Right lobe of liver (tissue), 6 donors: ENCODE measurements around the gene NPIPB8. TPM values are rescaled to one million over a fixed set of nuclear protein-coding genes. Genes with fewer than 3 reads are reported as not detected.
"Not testable (repeated sequence)": the region's sequence is repeated elsewhere in the genome, so short reads cannot be mapped to it uniquely, and the experiment has no call there.

ENCODE experiments used
- ATAC-seq, 4 donors: fragments of 200-7000 bp; cut with Tn5 transposase; one replicate each; pipeline ENCODE4 v1.9.1; 2020; ENCODE audit warnings: mild to moderate bottlenecking in 4 of 4, moderate library complexity in 4 of 4
- DNase-seq, 3 donors: peaks; one replicate each; pipeline ENCODE4 v3.0.0-alpha.2; 2020
- H3K27ac ChIP-seq, 3 donors: fragments of 200-600 bp; one replicate each; pipeline ENCODE4 v1.8.0; 2022
- H3K27me3 ChIP-seq, 2 donors: fragments of 200-600 bp; one replicate each; pipeline ENCODE4 v1.8.0; 2022
- H3K36me3 ChIP-seq, 4 donors: fragments of 200-600 bp; sonication (generic) in 1 of 4; one replicate each; pipeline versions ENCODE4 v1.5.1 to v1.8.0; 2017 to 2022; ENCODE audit warnings: control low read depth in 1 of 4
- H3K4me1 ChIP-seq, 4 donors: fragments of 200-600 bp; sonication (generic) in 1 of 4; one replicate each; pipeline versions ENCODE4 v1.5.1 to v1.8.0; 2017 to 2022; ENCODE audit warnings: control low read depth in 1 of 4
- H3K4me3 ChIP-seq, 3 donors: fragments of 200-600 bp; one replicate each; pipeline ENCODE4 v1.8.0; 2022
- H3K9me3 ChIP-seq, 4 donors: fragments of 200-600 bp; sonication (generic) in 1 of 4; one replicate each; pipeline versions ENCODE4 v1.5.1 to v1.8.0; 2017 to 2022; ENCODE audit warnings: control low read depth in 1 of 4
- CTCF ChIP-seq, 4 donors: fragments of 200-600 bp in 3 of 4; fragments of 450-650 bp in 1 of 4; IDR thresholded peaks; one replicate each; pipeline versions ENCODE4 v1.5.1 to v1.8.0; 2016 to 2022; ENCODE audit warnings: antibody characterized with exemption in 4 of 4, mild to moderate bottlenecking in 2 of 4
- POLR2A ChIP-seq: fragments of 450-650 bp; IDR thresholded peaks from one replicate; pipeline ENCODE4 v1.6.1; 2017; ENCODE audit warnings: antibody characterized with exemption, mild to moderate bottlenecking
- WGBS: methylation state at CpG from one replicate; pipeline ENCODE4 v1.1.6; 2018; ENCODE audit warnings: low coverage, low lambda C conversion rate; ENCODE audit not compliant: insufficient coverage; ENCODE audit errors: missing lambda C conversion rate; 5-methylcytosine and 5-hydroxymethylcytosine counted together
- intact Hi-C, 2 donors: fragments of 100-400 bp; cut with DNase I; formaldehyde crosslinking; loops; one replicate each; pipeline versions ENCODE4 v1.11.2 to v1.14.1; 2022
- total RNA-seq, 6 experiments: library from RNA; depleted of rRNA in 2 of 6; stranded (reverse); fragments of >200 nt in 2 of 6; fragmentation: NEBNext Ultra II Directional in 3 of 6; extraction: Animal tissue kit (Norgen Biotek cat#: 25700) in 3 of 6; gene quantifications; one replicate each; pipeline versions ENCODE4 v1.1.0 to v1.2.4, GENCODE V29; 2016 to 2023
- donor health status: DM: no; HTN: yes; CAD: no.
- donor health status: DM: no; HTN: no; CAD: no.
- donor health status: DM: no; HTN: no; CAD: no.
- donor health status: DM: no; HTN: yes; CAD: no.
- donor health status: DM: no; HTN: yes; CAD: no.

Gene NPIPB8
- total RNA-seq, 6 experiments from 2014 or later: 0.89 to 2.1 (median 0.93) TPM; not detected in 3

- 100% methylated on average over 3 of the region's 5 CpGs for WGBS
- no peak for ATAC-seq
These were observed 45.4 kb upstream of the NPIPB8 start for GRCh38 chr16:28592511-28592910.

DNA sequence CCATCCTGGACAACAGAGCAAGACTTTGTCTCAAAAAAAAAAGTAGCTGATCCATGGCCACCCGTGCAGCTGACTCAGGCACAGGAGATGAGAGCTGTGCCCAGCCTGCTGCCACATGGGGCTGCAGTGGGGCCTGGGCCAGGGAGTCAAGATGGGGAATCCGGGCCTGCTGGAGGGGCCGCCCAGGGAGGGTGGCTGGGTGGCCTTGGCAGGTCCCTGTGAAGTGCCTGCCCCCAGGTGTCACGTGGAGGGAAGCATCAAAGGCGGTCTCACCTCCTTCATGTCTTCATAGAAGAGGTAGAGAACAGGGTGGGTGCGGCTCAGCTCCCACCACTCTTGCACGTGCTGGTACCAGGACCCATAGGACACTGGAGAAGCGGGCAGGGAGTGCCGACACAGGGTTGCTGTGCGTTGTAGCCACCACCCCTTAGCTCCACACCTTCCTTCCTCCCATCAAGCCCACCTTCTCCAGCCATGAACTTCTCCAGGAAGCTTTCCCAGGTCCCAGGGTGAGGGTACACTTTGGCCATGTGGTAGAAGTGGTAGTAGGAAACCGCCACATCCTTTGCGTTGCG lies 44.8 kb upstream of the NPIPB8 start:
- Histone ChIP-seq H3K27ac (no peak overlapping the region), H3K36me3 (peaks cover 0 to 38% (median 15%) of the 10 kb centered on the region in 4 donors), H3K4me3 (no peak overlapping the region), H3K4me1 (peaks cover 0 to 15% (median 5%) of the 10 kb centered on the region in 4 donors), H3K27me3 (no peaks in the 10 kb centered on the region), H3K9me3 (no peaks in the 10 kb centered on the region)
- TF ChIP-seq POLR2A: no peak
- no peak for TF ChIP-seq CTCF (IDR thresholded peaks at IDR 0.05)
- ATAC-seq (no peak), DNase-seq (peak in 1 of 3 donors; percentile 46)
- intact Hi-C loops: no loop called here
- WGBS: no CpG with 5 or more reads among the region's 13 CpGs

More at GRCh38 chr16:28592511-28592910, 45.4 kb upstream of the NPIPB8 start:
- H3K4me3 ChIP-seq: no peak overlapping the region
- H3K4me1 ChIP-seq: peaks cover 0 to 10% (median 2%) of the 10 kb centered on the region in 4 donors
- intact Hi-C loops: no loop called here
- no peak for DNase-seq
- H3K27ac ChIP-seq: no peak overlapping the region
- H3K27me3 ChIP-seq: no peaks in the 10 kb centered on the region
- no peaks in the 10 kb centered on the region for H3K9me3 ChIP-seq
- peaks cover 0 to 38% (median 15%) of the 10 kb centered on the region in 4 donors for H3K36me3 ChIP-seq
- TF ChIP-seq CTCF (IDR thresholded peaks at IDR 0.05) (no peak), POLR2A (no peak)

DNA sequence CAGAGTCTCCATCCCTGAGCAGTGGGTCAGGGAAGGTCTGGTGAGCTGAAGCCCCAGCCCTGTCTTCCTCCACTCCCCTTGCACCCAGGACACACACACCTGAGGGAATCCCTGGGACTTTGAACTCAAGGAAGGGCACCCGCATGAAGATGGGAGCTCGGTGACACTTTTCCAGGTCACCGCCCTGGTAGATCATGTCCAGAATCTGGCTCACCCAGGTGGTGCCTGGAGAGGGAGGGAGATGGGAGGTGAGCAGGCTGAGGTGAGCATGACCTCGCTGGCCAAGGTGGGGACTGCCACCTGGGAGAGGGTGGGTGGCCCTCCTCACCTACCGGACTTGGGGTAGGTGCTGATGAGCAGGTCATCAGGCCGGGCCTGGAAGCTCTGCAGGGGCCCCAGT lies 42.4 kb upstream of the NPIPB8 start:
- not testable (repeated sequence) for ATAC-seq

DNA sequence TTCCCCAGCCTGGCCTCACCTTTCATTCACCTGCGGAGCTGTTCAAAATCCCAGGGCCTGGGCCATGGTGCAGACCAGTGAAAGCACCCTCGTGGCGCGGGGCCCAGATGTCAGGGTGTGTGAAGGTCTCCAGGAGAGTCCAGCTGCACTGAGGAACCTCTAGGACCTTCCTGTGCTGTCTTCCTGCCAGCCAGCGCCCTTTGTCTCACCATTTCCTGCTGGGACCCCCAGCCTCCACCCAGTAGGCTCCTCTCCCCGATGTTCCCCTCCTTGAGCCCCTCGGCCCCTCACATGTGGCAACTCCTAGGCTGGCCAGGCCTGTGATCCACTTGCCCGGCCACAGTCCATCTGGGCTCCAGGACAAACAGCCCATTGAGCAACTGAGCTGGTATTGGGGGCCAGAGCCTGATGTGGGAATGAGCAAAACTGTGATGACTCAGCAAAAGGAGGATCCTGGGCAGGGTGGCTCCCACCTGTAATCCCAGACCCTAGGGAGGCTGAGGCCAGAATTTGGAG lies 41.7 kb upstream of the NPIPB8 start:
- Histone ChIP-seq H3K4me3 (peak overlapping the region in 2 of 3 donors; percentile 46 to 50), H3K27ac (peak overlapping the region; percentile 10 to 75 (median 54)), H3K36me3 (peaks cover 0 to 13% (median 3%) of the 10 kb centered on the region in 4 donors), H3K9me3 (no peaks in the 10 kb centered on the region), H3K27me3 (no peaks in the 10 kb centered on the region), H3K4me1 (peaks cover 0 to 20% (median 6%) of the 10 kb centered on the region in 4 donors)
- no peak for TF ChIP-seq POLR2A
- TF ChIP-seq CTCF (IDR thresholded peaks at IDR 0.05): no peak
- 30% methylated on average over 2 of the region's 8 CpGs for WGBS
- peak; percentile 53 to 91 (median 90) for DNase-seq
- peak; percentile 31 to 62 (median 46) for ATAC-seq
- intact Hi-C loops: no loop called here

More for the DNA sequence above, 42.4 kb upstream of the NPIPB8 start:
- H3K27me3 ChIP-seq, intact Hi-C loops, H3K9me3 ChIP-seq: not testable (repeated sequence)
- DNase-seq: peak in 1 of 3 donors; percentile 54
- Histone ChIP-seq H3K36me3 (peaks cover 0 to 20% (median 6%) of the 10 kb centered on the region in 4 donors), H3K27ac (peak overlapping the region in 1 of 3 donors; percentile 75), H3K4me3 (peak overlapping the region in 2 of 3 donors; percentile 46 to 50), H3K4me1 (peaks cover 0 to 20% (median 6%) of the 10 kb centered on the region in 4 donors)
- 40% methylated on average over 1 of the region's 6 CpGs for WGBS
